Measurements from ENCODE around the gene CREB3L2. TPM values are rescaled to one million over a fixed set of nuclear protein-coding genes. Genes with fewer than 3 reads are reported as not detected.

The CREB3L2 gene
- total and polyA plus RNA-seq, 2 of the 13 experiments (the other 11 are each of a cell fraction or from before 2014, with no cell fraction given): 22.1 to 41.1 TPM

- peak; percentile 8; the same call in 1 of the 2 replicates for TF ChIP-seq TFDP1 (CRISPR knock-in tag; IDR thresholded peaks at IDR 0.05; ENCODE audit: borderline replicate concordance)
- TF ChIP-seq SRSF1 (optimal IDR thresholded peaks at IDR 0.05; ENCODE audit: low read depth, low read length): peak; percentile 41
- TF ChIP-seq ZNF670 (CRISPR knock-in tag; IDR thresholded peaks at IDR 0.05; ENCODE audit: borderline replicate concordance): no peak
- peak; percentile 3; the same call in 1 of the 2 replicates for TF ChIP-seq ATF3 (CRISPR knock-in tag; IDR thresholded peaks at IDR 0.05)
- peak; percentile 63 for TF ChIP-seq SKI (IDR thresholded peaks at IDR 0.05; ENCODE audit: partially characterized antibody)
- TF ChIP-seq ZNF251 (CRISPR knock-in tag; IDR thresholded peaks at IDR 0.05): no peak
- TF ChIP-seq POGZ (CRISPR knock-in tag; IDR thresholded peaks at IDR 0.05): peak; percentile 92
- TF ChIP-seq, protein P1, sequence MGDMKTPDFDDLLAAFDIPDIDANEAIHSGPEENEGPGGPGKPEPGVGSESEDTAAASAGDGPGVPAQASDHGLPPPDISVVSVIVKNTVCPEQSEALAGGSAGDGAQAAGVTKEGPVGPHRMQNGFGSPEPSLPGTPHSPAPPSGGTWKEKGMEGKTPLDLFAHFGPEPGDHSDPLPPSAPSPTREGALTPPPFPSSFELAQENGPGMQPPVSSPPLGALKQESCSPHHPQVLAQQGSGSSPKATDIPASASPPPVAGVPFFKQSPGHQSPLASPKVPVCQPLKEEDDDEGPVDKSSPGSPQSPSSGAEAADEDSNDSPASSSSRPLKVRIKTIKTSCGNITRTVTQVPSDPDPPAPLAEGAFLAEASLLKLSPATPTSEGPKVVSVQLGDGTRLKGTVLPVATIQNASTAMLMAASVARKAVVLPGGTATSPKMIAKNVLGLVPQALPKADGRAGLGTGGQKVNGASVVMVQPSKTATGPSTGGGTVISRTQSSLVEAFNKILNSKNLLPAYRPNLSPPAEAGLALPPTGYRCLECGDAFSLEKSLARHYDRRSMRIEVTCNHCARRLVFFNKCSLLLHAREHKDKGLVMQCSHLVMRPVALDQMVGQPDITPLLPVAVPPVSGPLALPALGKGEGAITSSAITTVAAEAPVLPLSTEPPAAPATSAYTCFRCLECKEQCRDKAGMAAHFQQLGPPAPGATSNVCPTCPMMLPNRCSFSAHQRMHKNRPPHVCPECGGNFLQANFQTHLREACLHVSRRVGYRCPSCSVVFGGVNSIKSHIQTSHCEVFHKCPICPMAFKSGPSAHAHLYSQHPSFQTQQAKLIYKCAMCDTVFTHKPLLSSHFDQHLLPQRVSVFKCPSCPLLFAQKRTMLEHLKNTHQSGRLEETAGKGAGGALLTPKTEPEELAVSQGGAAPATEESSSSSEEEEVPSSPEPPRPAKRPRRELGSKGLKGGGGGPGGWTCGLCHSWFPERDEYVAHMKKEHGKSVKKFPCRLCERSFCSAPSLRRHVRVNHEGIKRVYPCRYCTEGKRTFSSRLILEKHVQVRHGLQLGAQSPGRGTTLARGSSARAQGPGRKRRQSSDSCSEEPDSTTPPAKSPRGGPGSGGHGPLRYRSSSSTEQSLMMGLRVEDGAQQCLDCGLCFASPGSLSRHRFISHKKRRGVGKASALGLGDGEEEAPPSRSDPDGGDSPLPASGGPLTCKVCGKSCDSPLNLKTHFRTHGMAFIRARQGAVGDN (CRISPR knock-in tag; IDR thresholded peaks at IDR 0.05): peak; percentile 60; the same call in 1 of the 2 replicates
- TF ChIP-seq NR2F2 (IDR thresholded peaks at IDR 0.05; ENCODE audit: borderline replicate concordance, low read depth): peak; percentile 2; the same call in 1 of the 2 replicates
- TF ChIP-seq TBX3 (IDR thresholded peaks at IDR 0.05; ENCODE audit: borderline replicate concordance): no peak
- no peak for TF ChIP-seq MTF2 (CRISPR knock-in tag; IDR thresholded peaks at IDR 0.05; ENCODE audit: borderline replicate concordance)
- TF ChIP-seq MAZ (IDR thresholded peaks at IDR 0.05; ENCODE audit: borderline replicate concordance, low read depth, low read length): peak; percentile 73; the same call in 1 of the 2 replicates
- TF ChIP-seq MAZ (CRISPR knock-in tag; IDR thresholded peaks at IDR 0.05; ENCODE audit: low read depth): no peak; the same call in 1 of the 2 replicates
- TF ChIP-seq GLI4 (CRISPR knock-in tag; IDR thresholded peaks at IDR 0.05; ENCODE audit: borderline replicate concordance): no peak
- no peak for TF ChIP-seq KDM1A (CRISPR knock-in tag; IDR thresholded peaks at IDR 0.05)
- peak; percentile 67; the same call in 1 of the 2 replicates for TF ChIP-seq TFDP2 (CRISPR knock-in tag; IDR thresholded peaks at IDR 0.05)
- no peak for TF ChIP-seq ZNF75D (CRISPR knock-in tag; IDR thresholded peaks at IDR 0.05; ENCODE audit: borderline replicate concordance)
- TF ChIP-seq ZSCAN21 (CRISPR knock-in tag; IDR thresholded peaks at IDR 0.05; ENCODE audit: borderline replicate concordance): no peak
- TF ChIP-seq ERF (CRISPR knock-in tag; IDR thresholded peaks at IDR 0.05): peak; percentile 16; the same call in 1 of the 2 replicates
- TF ChIP-seq SIN3B (IDR thresholded peaks at IDR 0.05; ENCODE audit: low read length): 0 out of 2 replicates have a peak, but pooled peaks have one; percentile 23
- peak; percentile 62; the same call in 1 of the 2 replicates for TF ChIP-seq RFXAP (CRISPR knock-in tag; IDR thresholded peaks at IDR 0.05; ENCODE audit: borderline replicate concordance)
- peak; percentile 79 for TF ChIP-seq HIVEP1 (CRISPR knock-in tag; IDR thresholded peaks at IDR 0.05)
- no peak for TF ChIP-seq RARA (CRISPR knock-in tag; IDR thresholded peaks at IDR 0.05)
These were observed 376 bp upstream of the CREB3L2 start (continued) for GRCh38 chr7:138002096-138002827.
